Esophagus squamous epithelium (tissue), 4 donors: ENCODE data around the gene MED27.

ENCODE experiments used
- CTCF ChIP-seq, 6 experiments: fragments of 450-650 bp in 4 of 6; fragments of 200-600 bp in 2 of 6; sonication (generic) in 2 of 6; IDR thresholded peaks; one replicate each; pipeline ENCODE4 v1.5.1; 2016 to 2019; ENCODE audit warnings: antibody characterized with exemption in 6 of 6, mild to moderate bottlenecking in 4 of 6, moderate library complexity in 4 of 6
- POLR2A ChIP-seq, 4 donors: fragments of 450-650 bp; IDR thresholded peaks; one replicate each; pipeline ENCODE4 v1.6.1; 2017; ENCODE audit warnings: antibody characterized with exemption in 4 of 4, mild to moderate bottlenecking in 4 of 4, moderate library complexity in 3 of 4

GRCh38 chr9:131839281-131840084, 240.2 kb downstream of the MED27 start:
- TF ChIP-seq POLR2A (IDR thresholded peaks at IDR 0.05) (no peak), CTCF (IDR thresholded peaks at IDR 0.05) (no peak)
